ENCODE results near the gene HOXD12.

DNA sequence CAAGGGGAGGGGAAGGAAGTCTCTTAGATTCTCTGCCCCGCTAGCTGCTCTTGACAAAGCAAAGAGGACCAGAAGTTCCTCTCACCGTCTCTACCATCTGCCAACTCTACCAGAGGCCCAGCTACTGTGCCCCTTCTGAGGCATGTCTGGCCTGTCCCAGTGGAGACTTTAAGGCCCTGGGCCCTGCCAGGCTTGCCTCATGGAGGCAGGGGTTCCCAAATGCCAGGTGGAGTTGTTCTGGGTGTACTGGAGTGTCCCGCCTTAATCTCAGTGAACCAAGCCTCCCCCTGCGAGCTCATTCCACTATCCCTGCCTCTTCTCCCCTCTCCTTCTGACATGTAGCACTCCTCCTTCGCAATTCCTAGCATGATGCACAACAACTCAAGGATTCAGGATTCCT, 2.2 kb downstream of the HOXD12 start:
- TF ChIP-seq, protein P1, sequence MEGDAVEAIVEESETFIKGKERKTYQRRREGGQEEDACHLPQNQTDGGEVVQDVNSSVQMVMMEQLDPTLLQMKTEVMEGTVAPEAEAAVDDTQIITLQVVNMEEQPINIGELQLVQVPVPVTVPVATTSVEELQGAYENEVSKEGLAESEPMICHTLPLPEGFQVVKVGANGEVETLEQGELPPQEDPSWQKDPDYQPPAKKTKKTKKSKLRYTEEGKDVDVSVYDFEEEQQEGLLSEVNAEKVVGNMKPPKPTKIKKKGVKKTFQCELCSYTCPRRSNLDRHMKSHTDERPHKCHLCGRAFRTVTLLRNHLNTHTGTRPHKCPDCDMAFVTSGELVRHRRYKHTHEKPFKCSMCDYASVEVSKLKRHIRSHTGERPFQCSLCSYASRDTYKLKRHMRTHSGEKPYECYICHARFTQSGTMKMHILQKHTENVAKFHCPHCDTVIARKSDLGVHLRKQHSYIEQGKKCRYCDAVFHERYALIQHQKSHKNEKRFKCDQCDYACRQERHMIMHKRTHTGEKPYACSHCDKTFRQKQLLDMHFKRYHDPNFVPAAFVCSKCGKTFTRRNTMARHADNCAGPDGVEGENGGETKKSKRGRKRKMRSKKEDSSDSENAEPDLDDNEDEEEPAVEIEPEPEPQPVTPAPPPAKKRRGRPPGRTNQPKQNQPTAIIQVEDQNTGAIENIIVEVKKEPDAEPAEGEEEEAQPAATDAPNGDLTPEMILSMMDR (IDR thresholded peaks at IDR 0.05) = no peak
- no peak for TF ChIP-seq POLR2AphosphoS5 (IDR thresholded peaks at IDR 0.05)

Data from esophagus muscularis mucosa (tissue), 3 donors.